Stimulated activated CD4-positive, alpha-beta T cell treated with anti-CD3 and anti-CD28 coated beads, Interleukin-12 subunit alpha, Interleukin-12 subunit beta, amount 100 ng/mL, for 24 hours (primary cell): Measurements from ENCODE around the gene GRIK4.
"Not testable (repeated sequence)": the region's sequence is repeated elsewhere in the genome, so short reads cannot be mapped to it uniquely, and the experiment has no call there.

Experiments used
- DNase-seq, 2 experiments: peaks; one replicate each; pipeline ENCODE4 v3.0.0-alpha.2; 2020; ENCODE audit warnings: low read depth in 2 of 2

Gene GRIK4

GRCh38 chr11:120781486-120782120 is 270.1 kb downstream of the GRIK4 start:
- DNase-seq: no peak

- no peak for DNase-seq
Observed at GRCh38 chr11:120784566-120785251, 273.2 kb downstream of the GRIK4 start.

GRCh38 chr11:120785576-120785975 is 274.0 kb downstream of the GRIK4 start:
- no peak for DNase-seq

- DNase-seq: no peak
Observed at GRCh38 chr11:120786206-120786735, 274.7 kb downstream of the GRIK4 start.

- not testable (repeated sequence) for DNase-seq
Observed at GRCh38 chr11:120787224-120787623, 275.7 kb downstream of the GRIK4 start.

GRCh38 chr11:120789391-120789790 is 277.8 kb downstream of the GRIK4 start:
- DNase-seq: no peak

- no peak for DNase-seq
Observed at GRCh38 chr11:120792306-120792705, 280.8 kb downstream of the GRIK4 start.

GRCh38 chr11:120793150-120793549 is 281.6 kb downstream of the GRIK4 start:
- no peak for DNase-seq

GRCh38 chr11:120793806-120794479 is 282.4 kb downstream of the GRIK4 start:
- DNase-seq: no peak

- DNase-seq: no peak
Observed at GRCh38 chr11:120794748-120795147, 283.2 kb downstream of the GRIK4 start.

- no peak for DNase-seq
Observed at GRCh38 chr11:120795185-120795584, 283.6 kb downstream of the GRIK4 start.

GRCh38 chr11:120797143-120797542 is 285.6 kb downstream of the GRIK4 start:
- DNase-seq: no peak

GRCh38 chr11:120798854-120799253 is 287.3 kb downstream of the GRIK4 start:
- no peak for DNase-seq

- no peak for DNase-seq
Observed at GRCh38 chr11:120800206-120800605, 288.7 kb downstream of the GRIK4 start.

GRCh38 chr11:120801801-120802689 is 290.5 kb downstream of the GRIK4 start:
- peak; percentile 16 to 44 for DNase-seq

- DNase-seq: no peak
Observed at GRCh38 chr11:120805960-120806555, 294.5 kb downstream of the GRIK4 start.

- no peak for DNase-seq
Observed at GRCh38 chr11:120807414-120808150, 296.0 kb downstream of the GRIK4 start.

GRCh38 chr11:120808616-120809050 is 297.1 kb downstream of the GRIK4 start:
- no peak for DNase-seq

- no peak for DNase-seq
Observed at GRCh38 chr11:120810251-120810650, 298.7 kb downstream of the GRIK4 start.

- DNase-seq: no peak
Observed at GRCh38 chr11:120811199-120811598, 299.7 kb downstream of the GRIK4 start.
